Colonic mucosa (tissue), 4 donors: ENCODE measurements around the gene SLC37A2. TPM values are rescaled to one million over a fixed set of nuclear protein-coding genes. Genes with fewer than 3 reads are reported as not detected.
"Not testable (repeated sequence)": the region's sequence is repeated elsewhere in the genome, so short reads cannot be mapped to it uniquely, and the experiment has no call there.

Source experiments
- DNase-seq: peaks from one replicate; pipeline ENCODE4 v3.0.0-alpha.2; 2020
- H3K27ac ChIP-seq: fragments of 200-600 bp; one replicate; pipeline ENCODE4 v1.8.0; 2021
- H3K27me3 ChIP-seq: fragments of 200-600 bp; one replicate; pipeline ENCODE4 v1.8.0; 2021
- H3K36me3 ChIP-seq: fragments of 200-600 bp; one replicate; pipeline ENCODE4 v1.8.0; 2021
- H3K4me1 ChIP-seq: fragments of 200-600 bp; one replicate; pipeline ENCODE4 v1.8.0; 2021; ENCODE audit warnings: mild to moderate bottlenecking
- H3K4me3 ChIP-seq: fragments of 200-600 bp; one replicate; pipeline ENCODE4 v1.8.0; 2021
- H3K9ac ChIP-seq, 2 donors: one replicate each; pipeline ENCODE4 v1.7.0; 2013; ENCODE audit warnings: control low read depth in 2 of 2, low read depth in 2 of 2, low read length in 2 of 2
- H3K9me3 ChIP-seq: fragments of 200-600 bp; one replicate; pipeline ENCODE4 v1.8.0; 2021
- CTCF ChIP-seq: fragments of 200-600 bp; IDR thresholded peaks from one replicate; pipeline ENCODE4 v1.8.0; 2022; ENCODE audit warnings: antibody characterized with exemption, mild to moderate bottlenecking
- intact Hi-C: fragments of 100-400 bp; cut with DNase I; formaldehyde crosslinking; loops from one replicate; pipeline ENCODE4 v1.14.1; 2022
- total RNA-seq, 2 donors: library from RNA; stranded (reverse); fragmentation: NEBNext Ultra II Directional in 1 of 2; extraction: Animal tissue kit (Norgen Biotek cat#: 25700) in 1 of 2; gene quantifications; one replicate each; pipeline ENCODE4 v1.2.1, GENCODE V29; 2021
- donor health status: healthy.
- donor health status: DM: no; HTN: no; CAD: no.
- donor health status: DM: no; HTN: no; CAD: no.

SLC37A2 gene
- total RNA-seq: 1 to 10 TPM; 2.2 to 5.1 TPM

- H3K9me3 ChIP-seq: no peaks in the 10 kb centered on the region
- no peaks in the 10 kb centered on the region for H3K36me3 ChIP-seq
- peak within 1 kb of the TSS; percentile 19 for H3K27ac ChIP-seq
- H3K27me3 ChIP-seq: no peaks in the 10 kb centered on the region
- no peak for TF ChIP-seq CTCF
- peak within 1 kb of the TSS; percentile 65 for H3K4me3 ChIP-seq
- no peaks in the 10 kb centered on the region for H3K4me1 ChIP-seq
- intact Hi-C loops: no loop called here
- peak; percentile 40 for DNase-seq
- H3K9ac ChIP-seq: peak within 1 kb of the TSS; percentile 26 to 70
Measured at GRCh38 chr11:125062931-125063428, at the start of gene SLC37A2. Gene SLC37A2, plus strand, starts transcription at chr11:125063305. Its CDS starts 63 bp downstream, at chr11:125063368.

- intact Hi-C loops: no loop called here
- no peak for DNase-seq
- H3K4me1 ChIP-seq: no peaks in the 10 kb centered on the region
- H3K9me3 ChIP-seq: no peaks in the 10 kb centered on the region
- TF ChIP-seq CTCF: no peak
- H3K27ac ChIP-seq: no peak overlapping the region
- no peak overlapping the region for H3K4me3 ChIP-seq
- no peak overlapping the region for H3K9ac ChIP-seq
- no peaks in the 10 kb centered on the region for H3K27me3 ChIP-seq
- H3K36me3 ChIP-seq: no peaks in the 10 kb centered on the region
Measured at GRCh38 chr11:125016413-125016812, 46.7 kb upstream of the SLC37A2 start.

GRCh38 chr11:125020342-125020741, 42.8 kb upstream of the SLC37A2 start:
- intact Hi-C loops: no loop called here
- H3K4me3 ChIP-seq: no peak overlapping the region
- no peak overlapping the region for H3K27ac ChIP-seq
- TF ChIP-seq CTCF: no peak
- no peaks in the 10 kb centered on the region for H3K36me3 ChIP-seq
- no peak for DNase-seq
- H3K9ac ChIP-seq: no peak overlapping the region
- no peaks in the 10 kb centered on the region for H3K9me3 ChIP-seq
- no peaks in the 10 kb centered on the region for H3K27me3 ChIP-seq
- H3K4me1 ChIP-seq: no peaks in the 10 kb centered on the region

DNA sequence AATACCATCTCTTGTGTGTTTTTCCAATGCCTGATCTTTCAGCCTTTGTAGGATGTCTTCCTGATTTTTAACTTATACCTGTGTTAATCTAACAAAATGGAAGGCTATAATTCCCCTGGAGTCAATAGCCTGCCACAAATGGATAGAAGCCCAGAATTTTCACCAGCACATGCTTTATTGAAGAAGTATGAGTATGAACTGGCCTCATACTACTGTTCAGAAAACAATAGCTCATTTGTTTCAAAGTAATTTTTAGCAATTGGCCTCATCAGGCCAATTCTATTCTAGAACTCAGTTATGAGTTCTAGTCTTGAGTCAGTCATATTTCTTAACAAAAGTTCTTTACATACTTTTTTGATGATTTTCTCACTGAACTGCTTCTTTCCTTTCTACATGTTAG, 40.6 kb upstream of the SLC37A2 start:
- Histone ChIP-seq H3K4me1 (no peaks in the 10 kb centered on the region), H3K9me3 (no peaks in the 10 kb centered on the region)

GRCh38 chr11:125025968-125026367, 37.1 kb upstream of the SLC37A2 start:
- Histone ChIP-seq H3K27me3 (no peaks in the 10 kb centered on the region), H3K9ac (no peak overlapping the region), H3K4me3 (no peak overlapping the region), H3K36me3 (no peaks in the 10 kb centered on the region), H3K9me3 (no peaks in the 10 kb centered on the region), H3K27ac (no peak overlapping the region), H3K4me1 (no peaks in the 10 kb centered on the region)
- TF ChIP-seq CTCF: no peak
- no peak for DNase-seq
- intact Hi-C loops: no loop called here

More for the DNA sequence above, 40.6 kb upstream of the SLC37A2 start:
- Histone ChIP-seq H3K4me3 (no peak overlapping the region), H3K9ac (no peak overlapping the region), H3K27me3 (no peaks in the 10 kb centered on the region), H3K27ac (no peak overlapping the region), H3K36me3 (no peaks in the 10 kb centered on the region)
- no peak for TF ChIP-seq CTCF
- intact Hi-C loops: no loop called here
- DNase-seq: no peak

- intact Hi-C loops, DNase-seq, H3K9ac ChIP-seq, H3K4me1 ChIP-seq, H3K27me3 ChIP-seq, H3K36me3 ChIP-seq, H3K9me3 ChIP-seq, H3K4me3 ChIP-seq, H3K27ac ChIP-seq: not testable (repeated sequence)
Measured at GRCh38 chr11:125029431-125029830, 33.7 kb upstream of the SLC37A2 start.
